Fibroblast of skin of right biceps (primary cell): ENCODE data around the gene CNKSR2.

Source experiments
- DNase-seq: peaks from one replicate; pipeline ENCODE4 v3.0.0-alpha.2; 2013

The CNKSR2 gene

DNA sequence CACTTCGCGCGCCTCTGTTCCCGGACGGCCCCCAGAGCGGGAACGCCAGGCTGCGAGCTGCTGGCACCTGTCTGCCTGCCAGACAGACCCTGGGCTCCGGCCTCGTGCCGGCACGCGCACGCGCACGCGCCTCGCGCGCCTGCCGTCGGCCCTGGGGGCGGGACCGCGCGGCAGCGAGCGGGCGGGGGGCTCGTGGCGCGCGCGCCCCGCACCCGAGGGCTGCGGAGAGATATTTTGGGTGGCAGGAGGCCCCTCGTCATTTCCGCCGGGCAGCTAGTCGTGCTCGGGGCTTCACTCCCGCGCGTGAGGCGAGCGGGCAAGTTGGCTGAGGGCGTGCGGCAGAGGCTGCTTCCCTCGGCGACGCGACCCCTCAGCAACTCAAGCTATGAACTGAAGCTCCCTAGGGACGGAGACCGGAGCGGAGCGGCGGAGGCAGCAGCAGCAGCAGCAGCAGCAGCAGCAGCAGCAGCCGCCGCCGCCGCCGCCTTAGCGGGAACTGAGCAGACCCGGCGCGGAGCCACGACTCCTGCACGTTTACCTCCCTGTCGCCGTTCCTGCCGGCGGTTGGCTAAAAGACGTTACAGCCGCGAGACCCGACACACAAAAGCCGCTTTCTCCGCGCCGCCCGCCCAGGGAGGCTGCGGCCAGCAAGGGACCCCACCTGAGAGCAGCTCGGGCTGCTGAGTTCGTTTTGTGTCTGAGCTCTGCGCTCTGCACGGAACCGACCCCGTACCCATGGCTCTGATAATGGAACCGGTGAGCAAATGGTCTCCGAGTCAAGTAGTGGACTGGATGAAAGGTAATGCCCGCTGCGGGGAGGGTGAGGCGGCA lies at the start of gene CNKSR2:
Gene CNKSR2 (plus strand): TSS at position 256 of the 831 bp plus-strand sequence. CDS start 480 bp downstream, at position 736.
- DNase-seq, result peak; percentile 37

DNA sequence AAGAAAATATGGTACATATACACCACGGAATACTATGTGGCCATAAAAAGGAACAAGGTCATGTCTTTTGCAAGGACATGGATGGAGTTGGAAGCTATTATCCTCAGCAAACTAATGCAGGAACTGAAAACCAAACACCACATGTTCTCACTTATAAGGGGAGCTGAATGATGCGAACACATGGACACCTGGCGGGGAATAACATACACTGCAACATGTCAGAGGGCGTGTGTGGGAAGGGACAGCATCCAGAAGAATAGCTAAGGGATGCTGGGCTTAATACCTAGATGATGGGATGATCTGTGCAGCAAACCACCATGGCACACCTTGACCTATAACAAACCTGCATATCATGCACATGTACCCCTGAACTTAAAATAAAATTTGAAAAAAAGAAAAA lies 19.5 kb upstream of the CNKSR2 start:
- DNase-seq, result no peak

- no peak for DNase-seq
Observed at GRCh38 chrX:21355831-21356230, 18.4 kb upstream of the CNKSR2 start.

GRCh38 chrX:21369613-21370012 lies 4.6 kb upstream of the CNKSR2 start:
- no peak for DNase-seq

GRCh38 chrX:21373001-21373400 lies 1.2 kb upstream of the CNKSR2 start:
- DNase-seq, result no peak

GRCh38 chrX:21373637-21374162 lies 518 bp upstream of the CNKSR2 start:
- no peak for DNase-seq

DNA sequence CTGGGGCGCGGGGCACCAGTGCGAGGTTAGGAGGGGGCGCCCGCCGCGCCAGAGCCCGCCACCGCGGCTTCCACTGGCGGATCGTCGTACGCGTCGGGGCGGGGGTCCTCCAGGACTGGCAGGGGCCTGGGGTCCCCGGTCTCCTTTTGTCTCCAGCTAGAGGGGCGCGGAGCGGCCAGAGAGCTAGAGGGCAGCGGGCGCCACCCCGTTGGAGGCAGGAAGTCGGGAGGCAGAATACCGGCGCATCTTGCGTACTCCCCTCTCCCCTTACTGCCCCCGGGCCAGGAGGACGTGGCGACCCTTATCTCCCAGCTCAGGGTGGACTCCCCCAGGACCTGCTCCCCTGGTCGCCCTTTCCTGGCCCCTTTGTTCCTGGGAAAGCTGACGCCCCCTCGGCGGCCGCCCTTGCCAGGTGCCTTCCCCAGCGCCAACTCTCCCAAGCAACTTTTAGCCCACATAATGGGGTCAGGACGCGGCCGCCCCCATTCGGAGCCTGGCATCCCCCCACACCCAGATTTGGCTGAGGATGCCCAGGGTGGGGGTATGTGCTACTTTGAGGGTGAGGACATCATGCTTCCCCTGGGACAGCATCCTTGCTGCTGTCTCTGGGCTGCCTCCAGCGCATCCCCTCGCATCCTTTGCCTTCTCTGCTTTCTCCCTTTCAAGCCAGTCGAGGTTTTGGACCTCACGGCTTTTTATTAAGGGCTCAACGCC lies 933 bp downstream of the CNKSR2 start:
- DNase-seq, result no peak

DNA sequence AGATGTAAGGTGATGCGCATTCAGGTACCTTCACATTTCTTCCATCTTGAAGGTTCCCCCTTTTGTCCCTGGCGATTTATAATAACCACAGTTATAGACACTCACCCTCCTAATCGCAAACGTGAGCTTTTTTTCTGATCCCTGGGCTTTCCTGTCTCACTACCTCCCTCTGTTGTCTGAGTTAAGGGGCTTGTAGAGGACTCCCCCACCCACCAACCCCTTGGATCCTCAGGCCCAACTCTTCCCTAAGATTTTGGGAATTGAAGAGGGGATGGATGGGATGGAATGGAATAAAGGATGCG lies 1.4 kb downstream of the CNKSR2 start:
- DNase-seq, result peak; percentile 0

DNA sequence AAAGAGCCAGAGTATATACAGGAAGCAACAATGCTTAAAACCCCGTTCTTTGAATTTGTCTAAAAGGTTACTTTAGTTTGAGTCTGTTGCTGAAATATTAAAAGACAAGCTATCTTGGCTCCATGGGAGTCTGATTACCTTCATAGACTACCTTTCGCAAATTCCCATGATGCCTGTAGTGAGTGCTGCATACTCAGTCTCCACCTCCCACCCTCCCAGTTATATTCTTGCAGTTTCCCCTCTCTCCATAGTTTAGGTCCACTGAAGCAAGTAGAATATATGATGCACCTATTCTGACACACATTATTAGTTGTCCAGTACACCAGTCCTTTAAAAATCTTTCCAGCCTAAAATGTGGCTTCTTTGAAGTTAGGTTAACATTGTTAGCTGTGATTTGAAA lies 2.4 kb downstream of the CNKSR2 start:
- DNase-seq, result no peak

DNA sequence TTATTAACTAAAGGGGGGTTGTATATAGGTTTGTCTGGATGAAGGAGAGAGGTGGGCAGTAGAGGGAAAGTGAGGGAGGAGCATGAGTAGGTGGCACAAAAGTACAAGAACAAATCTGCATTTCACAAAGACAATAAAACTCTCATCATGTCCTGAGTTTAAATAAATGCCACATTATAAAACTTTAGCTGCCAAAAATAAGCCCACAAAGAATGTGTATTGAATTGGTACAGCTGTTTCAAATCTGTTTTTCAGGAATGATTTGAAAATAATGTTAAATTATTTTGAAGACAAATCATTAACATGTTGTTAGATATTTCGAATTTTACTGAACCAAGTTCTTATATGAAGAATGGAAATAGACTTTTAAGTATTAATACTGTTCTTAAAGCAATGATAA lies 5.8 kb downstream of the CNKSR2 start:
- peak; percentile 3 for DNase-seq

GRCh38 chrX:21382715-21383114 lies 8.5 kb downstream of the CNKSR2 start:
- no peak for DNase-seq

- no peak for DNase-seq
Observed at GRCh38 chrX:21383546-21383945, 9.3 kb downstream of the CNKSR2 start.

- DNase-seq, result no peak
Observed at GRCh38 chrX:21384178-21384577, 10.0 kb downstream of the CNKSR2 start.

DNA sequence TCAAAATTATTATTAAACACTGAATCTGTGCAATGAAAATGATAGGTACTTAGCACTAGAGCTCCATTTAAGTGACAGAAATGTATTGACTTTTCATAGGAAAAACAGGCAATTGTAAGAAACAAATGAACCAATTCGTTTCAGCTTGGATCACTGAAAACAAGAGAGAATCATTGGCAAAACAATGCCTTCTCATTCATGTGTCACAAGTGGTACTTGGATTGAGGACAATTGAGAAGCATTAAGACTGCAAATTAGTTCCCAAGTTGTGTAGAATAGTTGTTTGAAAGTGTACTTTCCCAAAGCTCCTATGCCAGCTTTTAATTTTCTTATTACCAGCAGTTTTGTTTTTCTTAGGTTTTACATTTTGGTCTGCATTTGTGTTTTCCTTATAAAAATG lies 20.6 kb downstream of the CNKSR2 start:
- no peak for DNase-seq

GRCh38 chrX:21398426-21398825 lies 24.2 kb downstream of the CNKSR2 start:
- DNase-seq, result no peak

DNA sequence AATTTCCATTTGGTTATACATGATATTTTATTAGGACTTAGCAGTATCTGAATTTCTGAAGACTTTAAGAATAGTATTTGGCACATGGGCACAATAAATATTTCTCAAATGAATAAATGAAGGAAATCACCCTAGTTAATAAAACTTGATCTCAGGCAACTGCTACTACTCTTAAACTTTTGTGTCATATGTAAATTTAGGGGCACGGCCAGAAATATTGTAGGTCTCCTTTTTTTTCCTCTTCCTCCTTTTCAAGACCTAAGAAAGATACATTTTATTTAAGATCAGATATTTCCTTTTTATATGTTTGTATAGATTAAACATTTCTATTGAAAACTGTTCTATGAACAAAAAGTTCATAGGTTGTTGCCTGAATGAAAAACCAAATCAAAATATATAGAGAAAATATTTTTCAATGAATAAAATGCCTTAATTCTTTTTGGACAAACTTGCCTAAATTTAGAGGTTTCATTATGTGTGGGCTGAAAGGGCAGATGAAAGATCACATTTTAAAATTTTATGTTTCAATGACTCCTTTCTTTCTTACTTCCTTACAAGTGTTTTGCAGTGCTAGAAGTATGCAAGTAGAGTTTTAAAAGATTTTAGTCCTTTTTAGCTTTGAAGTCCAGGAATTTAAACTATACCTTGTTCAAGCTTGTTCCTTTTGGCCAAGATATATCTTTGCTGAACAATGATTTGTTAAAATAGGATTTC lies 26.3 kb downstream of the CNKSR2 start:
- no peak for DNase-seq

DNA sequence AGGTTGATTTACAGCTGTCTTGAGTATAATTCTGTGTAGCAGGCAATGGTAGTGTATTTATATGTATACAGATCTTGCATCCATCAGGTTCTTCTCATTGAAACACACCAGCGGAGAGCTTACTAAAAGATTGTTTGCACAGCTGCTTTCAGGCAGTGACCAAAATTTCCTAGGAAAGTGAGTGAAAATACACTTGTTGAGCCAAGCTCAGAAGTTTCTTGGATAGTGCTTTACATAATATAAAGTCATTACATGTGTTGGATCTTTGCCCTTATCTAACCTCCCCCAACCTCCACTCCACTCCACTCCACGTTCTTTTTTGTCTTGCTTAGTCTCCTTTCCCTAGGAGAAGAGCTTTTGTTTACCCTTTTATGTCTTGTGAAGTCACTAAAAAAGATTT lies 34.1 kb downstream of the CNKSR2 start:
- no peak for DNase-seq

- peak; percentile 36 for DNase-seq
Observed at GRCh38 chrX:21408788-21409187, 34.6 kb downstream of the CNKSR2 start.

DNA sequence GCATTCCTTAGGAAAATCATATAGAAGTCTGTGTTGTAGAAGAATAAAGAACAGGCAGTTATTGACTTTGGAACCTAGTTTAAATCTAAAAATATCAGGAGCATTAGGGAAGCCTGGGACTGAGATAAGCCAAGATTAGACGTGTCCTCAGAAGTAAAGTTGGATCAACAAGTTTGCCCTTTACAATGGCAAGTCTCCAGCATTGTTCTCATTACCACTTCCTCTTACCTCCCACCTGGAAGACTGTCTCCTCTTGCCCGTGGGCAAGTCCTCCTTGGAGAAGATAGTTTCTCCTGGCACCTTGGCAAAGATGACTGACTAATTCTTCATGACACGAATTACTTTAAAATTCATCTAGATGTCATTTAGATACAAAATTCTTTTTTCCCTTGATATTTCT lies 37.8 kb downstream of the CNKSR2 start:
- no peak for DNase-seq

GRCh38 chrX:21412883-21413282 lies 38.7 kb downstream of the CNKSR2 start:
- DNase-seq, result peak; percentile 66

DNA sequence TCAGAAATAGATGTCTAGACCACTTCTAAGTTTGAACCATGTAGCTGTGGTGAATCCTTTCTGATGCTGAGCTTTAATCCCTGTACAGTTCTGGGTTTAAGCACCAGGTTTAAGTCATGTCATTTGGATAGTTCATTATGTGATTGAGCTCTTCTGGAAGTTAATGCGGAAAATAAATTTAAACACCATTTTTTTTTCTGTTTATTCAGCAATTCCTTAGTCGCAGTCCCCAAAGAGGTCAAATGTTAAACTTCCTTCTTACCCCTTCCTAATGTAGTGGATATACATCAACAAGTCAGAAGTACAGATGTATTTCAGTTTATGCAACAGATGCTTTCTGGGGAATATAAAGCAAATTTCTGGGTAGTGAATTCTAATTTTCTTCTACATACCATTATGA lies 52.9 kb downstream of the CNKSR2 start:
- no peak for DNase-seq

DNA sequence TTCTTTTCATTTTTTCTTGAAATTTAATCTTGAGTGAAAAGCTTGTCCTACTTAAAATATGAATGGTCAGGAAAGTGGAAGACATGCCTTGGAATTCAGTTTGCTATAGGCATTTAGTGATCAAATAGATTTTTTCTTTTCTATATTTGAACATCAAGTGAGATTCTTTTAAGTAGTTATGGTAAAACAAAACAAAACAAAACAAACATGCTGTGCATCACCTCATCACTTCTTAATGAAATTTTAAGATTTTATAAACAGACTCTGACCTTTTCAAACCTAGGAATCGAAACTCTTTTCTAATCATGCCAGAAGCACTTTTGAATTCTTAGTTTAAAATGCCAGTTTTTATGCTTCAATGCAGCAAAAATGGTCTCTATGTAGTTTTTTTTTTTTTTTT lies 62.8 kb downstream of the CNKSR2 start:
- no peak for DNase-seq

GRCh38 chrX:21438792-21439191 lies 64.6 kb downstream of the CNKSR2 start:
- DNase-seq, result no peak

DNA sequence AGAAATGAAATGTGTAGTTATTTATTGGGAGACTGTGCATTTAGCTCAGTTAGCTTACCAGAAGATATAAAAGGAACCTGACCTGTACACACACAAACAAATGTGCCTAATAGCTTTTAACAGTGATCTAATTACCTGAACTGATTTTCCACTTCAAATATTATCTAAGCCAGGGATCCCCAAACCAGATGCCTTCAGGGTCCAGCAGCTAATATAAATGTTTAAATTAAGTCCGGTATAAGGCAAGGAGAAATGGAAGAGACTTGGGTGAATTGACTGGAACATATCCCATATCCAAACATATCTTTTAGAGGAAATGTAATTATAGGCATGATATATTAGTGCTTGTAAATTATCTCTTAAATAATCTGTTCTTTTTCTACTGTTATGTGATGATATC lies 66.7 kb downstream of the CNKSR2 start:
- no peak for DNase-seq
